ENCODE results near the gene GABRG3. TPM values are rescaled to one million over a fixed set of nuclear protein-coding genes. Genes with fewer than 3 reads are reported as not detected.
A peak's percentile ranks its signal among the peaks of the same experiment; 100 is the strongest.

The GABRG3 gene
- total RNA-seq, 3 donors from 2014 or later: 0.15 to 0.33 TPM; not detected in 1

DNA sequence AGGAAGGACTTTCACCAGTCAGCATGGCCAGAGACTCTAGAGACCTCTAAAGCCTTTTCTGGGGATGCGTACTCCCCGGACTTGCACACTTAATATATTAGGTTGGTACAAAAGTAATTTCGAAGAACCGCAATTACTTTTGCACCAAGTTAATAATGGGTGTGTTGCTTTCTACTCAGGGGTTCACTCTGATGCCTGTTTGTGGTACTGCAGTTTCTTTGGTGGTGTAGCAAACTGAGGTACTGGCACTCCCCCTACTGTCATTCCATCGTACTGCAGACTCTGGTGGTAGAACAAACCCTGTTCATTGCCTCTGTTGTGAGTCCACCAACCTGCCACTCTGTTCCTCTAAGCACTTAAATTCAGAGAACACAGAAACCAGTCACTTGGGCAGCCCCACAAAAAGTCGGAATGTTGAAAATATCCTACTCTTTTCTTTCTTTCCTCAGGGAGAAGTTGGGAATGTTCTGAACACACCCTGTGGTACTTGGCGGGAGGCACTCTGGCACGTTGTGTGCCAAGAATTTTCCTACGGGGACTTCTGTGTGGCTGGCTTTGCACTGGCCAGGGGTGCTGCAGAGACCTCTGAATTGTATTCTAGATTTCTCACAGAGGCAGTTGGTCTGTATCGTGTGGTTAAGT is 46.3 kb downstream of the GABRG3 start:
- no peaks in the 10 kb centered on the region for H3K4me1 ChIP-seq
- TF ChIP-seq POLR2AphosphoS5 (IDR thresholded peaks at IDR 0.05) (no peak), POLR2A (IDR thresholded peaks at IDR 0.05) (no peak), CTCF (IDR thresholded peaks at IDR 0.05) (peak; percentile 18 to 74 (median 34))
- intact Hi-C loops (cut with DNase I; ENCODE audit: low total_unique reads): no loop called here
- no peak overlapping the region for H3K27ac ChIP-seq
- DNase-seq (ENCODE audit: low spot score in 2 of 2): no peak
- peaks cover 0 to 9% of the 10 kb centered on the region in 2 donors for H3K9me3 ChIP-seq
- no peaks in the 10 kb centered on the region for H3K36me3 ChIP-seq
- no peak overlapping the region for H3K4me3 ChIP-seq
- no peaks in the 10 kb centered on the region for H3K27me3 ChIP-seq

- TF ChIP-seq CTCF (IDR thresholded peaks at IDR 0.05): no peak
- no peak for TF ChIP-seq POLR2AphosphoS5 (IDR thresholded peaks at IDR 0.05)
- TF ChIP-seq POLR2A (IDR thresholded peaks at IDR 0.05): no peak
- H3K36me3 ChIP-seq: no peaks in the 10 kb centered on the region
- intact Hi-C loops (cut with DNase I; ENCODE audit: low total_unique reads): no loop called here
- H3K4me3 ChIP-seq: no peak overlapping the region
- no peak for DNase-seq (ENCODE audit: low spot score in 2 of 2)
- peaks cover 0 to 9% of the 10 kb centered on the region in 2 donors for H3K9me3 ChIP-seq
- no peaks in the 10 kb centered on the region for H3K4me1 ChIP-seq
- no peak overlapping the region for H3K27ac ChIP-seq
- H3K27me3 ChIP-seq: no peaks in the 10 kb centered on the region
Observed at GRCh38 chr15:27019687-27020086, 48.7 kb downstream of the GABRG3 start.

DNA sequence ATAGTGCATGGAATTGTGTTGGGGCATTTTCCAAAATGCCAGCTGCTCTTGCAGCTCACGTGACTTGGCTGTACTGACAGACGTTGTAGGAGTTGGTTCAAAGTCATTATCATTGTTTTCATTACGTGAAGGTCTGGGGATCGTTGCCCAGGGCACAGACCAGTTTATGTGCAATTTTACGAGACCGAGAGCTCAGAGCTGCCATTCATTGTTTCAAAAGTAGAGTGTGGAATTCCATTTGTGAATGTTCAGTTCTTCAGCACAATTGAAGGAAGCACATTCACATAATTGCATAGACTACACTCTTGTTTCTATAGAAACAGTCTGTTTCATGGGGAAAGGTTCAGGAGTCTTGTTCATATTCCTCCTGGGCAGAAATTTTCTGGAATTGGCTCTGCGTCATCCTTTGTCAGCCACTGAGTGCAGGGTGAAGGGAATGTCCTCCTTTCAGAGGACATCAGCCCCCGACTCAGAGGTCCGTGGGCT is 54.5 kb downstream of the GABRG3 start:
- DNase-seq (ENCODE audit: low spot score in 2 of 2): no peak
- intact Hi-C loops (cut with DNase I; ENCODE audit: low total_unique reads): no loop called here

DNA sequence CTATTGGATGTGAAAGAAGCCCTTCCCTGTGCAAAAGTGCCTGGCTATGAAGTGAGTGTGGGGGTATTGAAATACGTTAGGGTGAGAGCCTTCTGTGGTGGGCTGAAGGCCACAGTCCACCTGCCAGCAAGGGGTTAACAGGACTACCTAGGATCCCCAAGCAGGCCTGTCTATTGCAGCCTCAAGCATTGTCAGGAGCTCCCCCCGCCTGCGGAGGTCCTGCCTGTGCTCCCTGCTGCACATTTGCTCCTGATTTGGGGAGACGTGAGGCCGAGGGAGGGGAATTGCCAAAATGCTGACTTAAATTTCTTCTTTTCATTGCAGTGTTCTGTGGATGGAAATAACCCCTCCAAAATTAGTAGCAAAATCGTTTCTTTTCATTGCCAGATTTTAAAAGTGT is 56.2 kb downstream of the GABRG3 start:
- TF ChIP-seq POLR2AphosphoS5 (IDR thresholded peaks at IDR 0.05): no peak
- no peak for TF ChIP-seq CTCF (IDR thresholded peaks at IDR 0.05)
- TF ChIP-seq POLR2A (IDR thresholded peaks at IDR 0.05): no peak
- H3K9me3 ChIP-seq: no peaks in the 10 kb centered on the region
- H3K27me3 ChIP-seq: no peaks in the 10 kb centered on the region
- H3K36me3 ChIP-seq: no peaks in the 10 kb centered on the region
- DNase-seq (ENCODE audit: low spot score in 2 of 2): no peak
- intact Hi-C loops (cut with DNase I; ENCODE audit: low total_unique reads): no loop called here
- no peaks in the 10 kb centered on the region for H3K4me1 ChIP-seq
- no peak overlapping the region for H3K27ac ChIP-seq
- no peak overlapping the region for H3K4me3 ChIP-seq

More for the DNA sequence above, 54.5 kb downstream of the GABRG3 start:
- no peak overlapping the region for H3K27ac ChIP-seq
- H3K9me3 ChIP-seq: no peaks in the 10 kb centered on the region
- TF ChIP-seq CTCF (IDR thresholded peaks at IDR 0.05) (no peak), POLR2A (IDR thresholded peaks at IDR 0.05) (no peak), POLR2AphosphoS5 (IDR thresholded peaks at IDR 0.05) (no peak)
- no peaks in the 10 kb centered on the region for H3K4me1 ChIP-seq
- no peak overlapping the region for H3K4me3 ChIP-seq
- H3K27me3 ChIP-seq: no peaks in the 10 kb centered on the region
- no peaks in the 10 kb centered on the region for H3K36me3 ChIP-seq

DNA sequence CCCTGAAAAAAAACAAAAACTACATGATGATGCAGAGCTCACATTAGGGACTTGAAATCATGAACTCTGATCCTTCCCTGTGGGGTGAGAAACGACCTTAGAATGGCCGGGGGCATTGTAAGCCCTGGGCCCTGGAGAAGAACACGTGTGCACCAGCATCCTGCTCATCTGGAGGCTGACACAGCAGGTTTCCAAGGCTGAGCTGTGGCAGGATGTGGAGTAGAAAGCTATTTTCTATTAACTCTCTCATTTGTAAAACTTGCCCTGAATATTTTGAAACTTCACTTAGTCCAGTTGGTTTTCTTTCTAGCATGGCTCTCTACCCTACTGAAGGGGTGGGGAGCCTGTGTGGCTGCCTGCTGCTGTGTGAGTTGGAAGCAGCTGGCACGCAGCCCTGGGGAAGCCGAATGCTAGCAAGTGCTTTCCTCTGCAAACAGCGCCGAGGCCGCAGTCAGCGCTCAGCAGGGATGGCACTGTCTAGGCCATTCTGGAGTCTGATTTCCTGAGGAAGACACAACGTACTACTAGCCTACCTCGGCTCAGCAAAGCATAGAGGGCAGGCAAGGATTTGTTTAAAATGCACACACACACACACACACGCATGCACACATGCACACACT is 58.0 kb downstream of the GABRG3 start:
- intact Hi-C loops (cut with DNase I; ENCODE audit: low total_unique reads): no loop called here
- Histone ChIP-seq H3K9me3 (no peaks in the 10 kb centered on the region), H3K27me3 (no peaks in the 10 kb centered on the region), H3K27ac (no peak overlapping the region), H3K36me3 (no peaks in the 10 kb centered on the region), H3K4me3 (no peak overlapping the region), H3K4me1 (no peaks in the 10 kb centered on the region)
- no peak for DNase-seq (ENCODE audit: low spot score in 2 of 2)
- TF ChIP-seq POLR2AphosphoS5 (IDR thresholded peaks at IDR 0.05) (no peak), POLR2A (IDR thresholded peaks at IDR 0.05) (no peak), CTCF (IDR thresholded peaks at IDR 0.05) (no peak)

Data from breast epithelium (tissue), 4 donors.